Activated T-helper 2 cell treated with anti-CD3 and anti-CD28 coated beads, Interferon-gamma antibody, Interleukin-2, Interleukin-4, amounts not matched to agents 10 μg/mL and 5 μg/mL and 100 μg/mL, durations not matched to agents 14 hours and 24 hours and 36 hours (primary cell): Measurements from ENCODE around the gene MAGI2. TPM values are rescaled to one million over a fixed set of nuclear protein-coding genes. Genes with fewer than 3 reads are reported as not detected.

Experiments
- DNase-seq: peaks from one replicate; pipeline ENCODE4 v3.0.0; 2021; ENCODE audit warnings: low spot score
- H3K27ac Mint-ChIP-seq: one replicate; pipeline ENCODE4 v1.8.0; 2021; ENCODE audit warnings: mixed read lengths
- H3K27me3 Mint-ChIP-seq: one replicate; pipeline ENCODE4 v1.8.0; 2021; ENCODE audit warnings: low read depth, mixed read lengths
- H3K36me3 Mint-ChIP-seq: one replicate; pipeline ENCODE4 v1.8.0; 2021; ENCODE audit warnings: low read depth, mixed read lengths
- H3K4me1 Mint-ChIP-seq: one replicate; pipeline ENCODE4 v1.8.0; 2021; ENCODE audit warnings: low read depth, mixed read lengths
- H3K4me3 Mint-ChIP-seq: one replicate; pipeline ENCODE4 v1.8.0; 2021; ENCODE audit warnings: low read depth, mild to moderate bottlenecking, moderate library complexity, mixed read lengths
- H3K9me3 Mint-ChIP-seq: one replicate; pipeline ENCODE4 v1.8.0; 2021; ENCODE audit warnings: mixed read lengths
- intact Hi-C: fragments of 100-400 bp; cut with micrococcal nuclease; formaldehyde crosslinking; loops from one replicate; pipeline ENCODE4 v1.15.1; 2023
- total RNA-seq: library from RNA; stranded (reverse); gene quantifications from 2 replicates; pipeline ENCODE4 v1.2.3, GENCODE V29; 2022

The MAGI2 gene
- total RNA-seq, 1 donor from 2014 or later, result 0.21 TPM

GRCh38 chr7:78073609-78074382 lies 1379.7 kb downstream of the MAGI2 start:
- intact Hi-C loops, result no loop called here
- DNase-seq, result no peak
- Mint-ChIP-seq H3K36me3 (no peaks in the 10 kb centered on the region), H3K4me3 (no peak overlapping the region), H3K27ac (no peak overlapping the region), H3K4me1 (no peaks in the 10 kb centered on the region), H3K27me3 (no peaks in the 10 kb centered on the region), H3K9me3 (no peaks in the 10 kb centered on the region)

- H3K4me3 Mint-ChIP-seq, result no peak overlapping the region
- no peaks in the 10 kb centered on the region for H3K36me3 Mint-ChIP-seq
- H3K27ac Mint-ChIP-seq, result no peak overlapping the region
- no peak for DNase-seq
- intact Hi-C loops, result no loop called here
- no peaks in the 10 kb centered on the region for H3K9me3 Mint-ChIP-seq
- no peaks in the 10 kb centered on the region for H3K4me1 Mint-ChIP-seq
- H3K27me3 Mint-ChIP-seq, result no peaks in the 10 kb centered on the region
Observed at GRCh38 chr7:78072201-78072590, 1381.3 kb downstream of the MAGI2 start.

GRCh38 chr7:78071491-78072200 lies 1381.8 kb downstream of the MAGI2 start:
- intact Hi-C loops, result no loop called here
- no peaks in the 10 kb centered on the region for H3K9me3 Mint-ChIP-seq

GRCh38 chr7:78066599-78066998 lies 1386.9 kb downstream of the MAGI2 start:
- Mint-ChIP-seq H3K27me3 (peaks cover 2% of the 10 kb centered on the region), H3K27ac (no peak overlapping the region), H3K36me3 (no peaks in the 10 kb centered on the region), H3K9me3 (no peaks in the 10 kb centered on the region), H3K4me3 (no peak overlapping the region), H3K4me1 (no peaks in the 10 kb centered on the region)
- DNase-seq, result no peak
- intact Hi-C loops, result no loop called here

More at GRCh38 chr7:78071491-78072200, 1381.8 kb downstream of the MAGI2 start:
- no peaks in the 10 kb centered on the region for H3K4me1 Mint-ChIP-seq
- H3K27ac Mint-ChIP-seq, result no peak overlapping the region
- H3K27me3 Mint-ChIP-seq, result no peaks in the 10 kb centered on the region
- H3K36me3 Mint-ChIP-seq, result no peaks in the 10 kb centered on the region
- H3K4me3 Mint-ChIP-seq, result no peak overlapping the region
- no peak for DNase-seq

- Mint-ChIP-seq H3K36me3 (no peaks in the 10 kb centered on the region), H3K4me1 (no peaks in the 10 kb centered on the region), H3K27ac (no peak overlapping the region), H3K4me3 (no peak overlapping the region), H3K9me3 (no peaks in the 10 kb centered on the region), H3K27me3 (peaks cover 11% of the 10 kb centered on the region)
- intact Hi-C loops, result no loop called here
- no peak for DNase-seq
Observed at GRCh38 chr7:78063758-78064157, 1389.7 kb downstream of the MAGI2 start.

GRCh38 chr7:78062214-78062613 lies 1391.3 kb downstream of the MAGI2 start:
- no peak for DNase-seq
- no peaks in the 10 kb centered on the region for H3K36me3 Mint-ChIP-seq
- peaks cover 11% of the 10 kb centered on the region for H3K27me3 Mint-ChIP-seq
- no peak overlapping the region for H3K4me3 Mint-ChIP-seq
- intact Hi-C loops, result no loop called here
- no peaks in the 10 kb centered on the region for H3K9me3 Mint-ChIP-seq
- H3K27ac Mint-ChIP-seq, result no peak overlapping the region
- H3K4me1 Mint-ChIP-seq, result no peaks in the 10 kb centered on the region

- H3K4me3 Mint-ChIP-seq, result no peak overlapping the region
- H3K36me3 Mint-ChIP-seq, result no peaks in the 10 kb centered on the region
- no peaks in the 10 kb centered on the region for H3K4me1 Mint-ChIP-seq
- no peaks in the 10 kb centered on the region for H3K9me3 Mint-ChIP-seq
- no peak overlapping the region for H3K27ac Mint-ChIP-seq
- H3K27me3 Mint-ChIP-seq, result peaks cover 9% of the 10 kb centered on the region
- intact Hi-C loops, result no loop called here
- DNase-seq, result no peak
Observed at GRCh38 chr7:78057571-78057970, 1395.9 kb downstream of the MAGI2 start.

- Mint-ChIP-seq H3K27ac (no peak overlapping the region), H3K36me3 (no peaks in the 10 kb centered on the region), H3K4me1 (no peaks in the 10 kb centered on the region), H3K27me3 (peaks cover 9% of the 10 kb centered on the region), H3K4me3 (no peak overlapping the region), H3K9me3 (no peaks in the 10 kb centered on the region)
- DNase-seq, result no peak
- intact Hi-C loops, result no loop called here
Observed at GRCh38 chr7:78055599-78055998, 1397.9 kb downstream of the MAGI2 start.

- Mint-ChIP-seq H3K27ac (no peak overlapping the region), H3K36me3 (no peaks in the 10 kb centered on the region), H3K4me3 (no peak overlapping the region), H3K4me1 (no peaks in the 10 kb centered on the region), H3K27me3 (peaks cover 6% of the 10 kb centered on the region), H3K9me3 (no peaks in the 10 kb centered on the region)
- DNase-seq, result no peak
- intact Hi-C loops, result no loop called here
Observed at GRCh38 chr7:78055001-78055573, 1398.4 kb downstream of the MAGI2 start.

- Mint-ChIP-seq H3K9me3 (no peaks in the 10 kb centered on the region), H3K27ac (no peak overlapping the region), H3K4me1 (no peaks in the 10 kb centered on the region), H3K36me3 (no peaks in the 10 kb centered on the region), H3K4me3 (no peak overlapping the region), H3K27me3 (no peaks in the 10 kb centered on the region)
- intact Hi-C loops, result no loop called here
- no peak for DNase-seq
Observed at GRCh38 chr7:78052112-78052511, 1401.4 kb downstream of the MAGI2 start.

- Mint-ChIP-seq H3K9me3 (no peaks in the 10 kb centered on the region), H3K4me1 (no peaks in the 10 kb centered on the region), H3K27ac (no peak overlapping the region), H3K36me3 (no peaks in the 10 kb centered on the region), H3K27me3 (no peaks in the 10 kb centered on the region), H3K4me3 (no peak overlapping the region)
- intact Hi-C loops, result no loop called here
- no peak for DNase-seq
Observed at GRCh38 chr7:78047800-78048199, 1405.7 kb downstream of the MAGI2 start.

GRCh38 chr7:78043159-78043558 lies 1410.3 kb downstream of the MAGI2 start:
- no peaks in the 10 kb centered on the region for H3K36me3 Mint-ChIP-seq
- no peak overlapping the region for H3K27ac Mint-ChIP-seq
- H3K4me3 Mint-ChIP-seq, result no peak overlapping the region
- H3K27me3 Mint-ChIP-seq, result peaks cover 6% of the 10 kb centered on the region
- H3K4me1 Mint-ChIP-seq, result peaks cover 2% of the 10 kb centered on the region
- no peak for DNase-seq
- no peaks in the 10 kb centered on the region for H3K9me3 Mint-ChIP-seq
- intact Hi-C loops, result no loop called here

GRCh38 chr7:78041423-78041822 lies 1412.0 kb downstream of the MAGI2 start:
- no peak overlapping the region for H3K4me3 Mint-ChIP-seq
- H3K36me3 Mint-ChIP-seq, result no peaks in the 10 kb centered on the region
- H3K4me1 Mint-ChIP-seq, result peaks cover 2% of the 10 kb centered on the region
- H3K27ac Mint-ChIP-seq, result no peak overlapping the region
- H3K27me3 Mint-ChIP-seq, result peaks cover 11% of the 10 kb centered on the region
- intact Hi-C loops, result loop anchor here (2.0 kb wide), 1 partner anchor 101 kb away; no protein-coding TSS in a partner anchor
- no peaks in the 10 kb centered on the region for H3K9me3 Mint-ChIP-seq
- DNase-seq, result no peak
